IMR-90 (cell line): ENCODE data around the gene PAX2. TPM values are rescaled to one million over a fixed set of nuclear protein-coding genes. Genes with fewer than 3 reads are reported as not detected.
A peak's percentile ranks its signal among the peaks of the same experiment; 100 is the strongest.

Experiments
- ATAC-seq: fragments of 200-7000 bp; cut with Tn5 transposase; 2 replicates; pipeline ENCODE4 v1.9.1; 2020; ENCODE audit warnings: low read depth, mild to moderate bottlenecking, moderate library complexity
- BruUV-seq: library from RNA; stranded (reverse); fragments of 400-500 nt; replicated peaks from 2 replicates; lab custom pipeline; 2021; lab: Mats Ljungman, UMichigan
- CTCF ChIA-PET: fragments of 300-600 bp; formaldehyde crosslinking; extraction: SDS; loops from one replicate; lab custom pipeline; 2021; ENCODE audit warnings: antibody characterized with exemption; lab: Yijun Ruan, JAX
- POLR2A ChIA-PET: fragments of 300-600 bp; sonication (Branson Sonifier 250); formaldehyde crosslinking; loops from one replicate; lab custom pipeline; 2022; ENCODE audit warnings: antibody characterized with exemption; ENCODE audit not compliant: unreplicated experiment; lab: Charles Lee
- DNase-seq: peaks from one replicate; pipeline ENCODE4 v3.0.0; 2013
- H2AFZ ChIP-seq: replicated peaks from 2 replicates; pipeline ENCODE3; 2013; ENCODE audit warnings: low read length, mild to moderate bottlenecking; ENCODE audit not compliant: poor library complexity
- H2AK5ac ChIP-seq: 2 replicates; pipeline ENCODE4 v1.6.1; 2013; ENCODE audit warnings: low read depth, low read length, inconsistent platforms
- H2AK9ac ChIP-seq: replicated peaks from 2 replicates; pipeline ENCODE3; 2013; ENCODE audit warnings: mild to moderate bottlenecking, low read depth, low read length, moderate library complexity; ENCODE audit not compliant: poor library complexity
- H2BK120ac ChIP-seq: 2 replicates; pipeline ENCODE4 v1.6.1; 2013; ENCODE audit warnings: low read depth, low read length, inconsistent platforms
- H2BK15ac ChIP-seq: 3 replicates; pipeline ENCODE4 v1.6.1; 2013; ENCODE audit warnings: low read depth, low read length, inconsistent platforms
- H2BK20ac ChIP-seq: 2 replicates; pipeline ENCODE4 v1.6.1; 2013; ENCODE audit warnings: low read depth, mild to moderate bottlenecking, inconsistent platforms, low read length, moderate library complexity
- H2BK5ac ChIP-seq: 2 replicates; pipeline ENCODE4 v1.6.1; 2013; ENCODE audit warnings: mild to moderate bottlenecking, low read depth, low read length, inconsistent platforms; ENCODE audit not compliant: poor library complexity, severe bottlenecking
- H3K14ac ChIP-seq: replicated peaks from 2 replicates; pipeline ENCODE4 v1.6.1; 2013; ENCODE audit warnings: low read depth, low read length, inconsistent platforms
- H3K18ac ChIP-seq: 2 replicates; pipeline ENCODE4 v1.6.1; 2013; ENCODE audit warnings: low read depth, low read length, control low read depth
- H3K23ac ChIP-seq: 2 replicates; pipeline ENCODE4 v1.6.1; 2013; ENCODE audit warnings: low read depth, low read length, inconsistent platforms
- H3K27ac ChIP-seq: 2 replicates; pipeline ENCODE4 v1.5.1; 2013; ENCODE audit warnings: mild to moderate bottlenecking, control low read depth, low read length; ENCODE audit not compliant: insufficient read depth
- H3K27me3 ChIP-seq: 2 replicates; pipeline ENCODE4 v1.6.1; 2013; ENCODE audit warnings: low read length; ENCODE audit not compliant: control insufficient read depth, insufficient read depth
- H3K36me3 ChIP-seq: 2 replicates; pipeline ENCODE4 v1.6.1; 2013; ENCODE audit warnings: low read length, mixed read lengths; ENCODE audit not compliant: control insufficient read depth, insufficient read depth
- H3K4ac ChIP-seq: 2 replicates; pipeline ENCODE4 v1.6.1; 2013; ENCODE audit warnings: low read depth, low read length, inconsistent platforms
- H3K4me1 ChIP-seq: 2 replicates; pipeline ENCODE4 v1.6.1; 2013; ENCODE audit warnings: low read length, mixed read lengths; ENCODE audit not compliant: control insufficient read depth, insufficient read depth
- H3K4me2 ChIP-seq: 2 replicates; pipeline ENCODE4 v1.6.1; 2013; ENCODE audit warnings: low read depth, mild to moderate bottlenecking, control low read depth, low read length, moderate library complexity
- H3K4me3 ChIP-seq: 2 replicates; pipeline ENCODE4 v1.5.1; 2013; ENCODE audit warnings: low read depth, mild to moderate bottlenecking, control low read depth, low read length, moderate library complexity; ENCODE audit not compliant: insufficient read depth
- H3K56ac ChIP-seq: 2 replicates; pipeline ENCODE4 v1.6.1; 2013; ENCODE audit warnings: low read length, inconsistent platforms; ENCODE audit not compliant: insufficient read depth; ENCODE audit errors: extremely low read depth
- H3K79me1 ChIP-seq, 2 experiments: 2 replicates each; pipeline ENCODE4 v1.6.1; 2013; ENCODE audit warnings: low read length in 2 of 2, inconsistent platforms in 1 of 2, low read depth in 1 of 2
- H3K9ac ChIP-seq: 2 replicates; pipeline ENCODE4 v1.6.1; 2013; ENCODE audit warnings: low read depth, low read length, control low read depth
- H3K9me1 ChIP-seq: 2 replicates; pipeline ENCODE4 v1.6.1; 2013; ENCODE audit warnings: low read length, inconsistent platforms; ENCODE audit not compliant: insufficient read depth
- H3K9me3 ChIP-seq: 2 replicates; pipeline ENCODE4 v1.6.1; 2013; ENCODE audit warnings: low read length; ENCODE audit not compliant: control insufficient read depth, insufficient read depth
- H4K20me1 ChIP-seq: 2 replicates; pipeline ENCODE4 v1.6.1; 2013; ENCODE audit warnings: low read length, inconsistent platforms; ENCODE audit not compliant: insufficient read depth
- H4K5ac ChIP-seq: 2 replicates; pipeline ENCODE4 v1.6.1; 2013; ENCODE audit warnings: mild to moderate bottlenecking, low read depth, low read length, control low read depth
- H4K8ac ChIP-seq, 2 experiments: 2 replicates each; pipeline ENCODE4 v1.6.1; 2013; ENCODE audit warnings: low read depth in 2 of 2, low read length in 2 of 2, control low read depth in 1 of 2, inconsistent platforms in 1 of 2
- H4K91ac ChIP-seq: 2 replicates; pipeline ENCODE4 v1.6.1; 2013; ENCODE audit warnings: low read depth, low read length, inconsistent platforms; ENCODE audit not compliant: insufficient read depth
- BHLHE40 ChIP-seq: fragments of 150-350 bp; IDR thresholded peaks from 2 replicates; pipeline ENCODE4 v1.6.1; 2016; ENCODE audit warnings: mild to moderate bottlenecking, low read depth, low read length
- CEBPB ChIP-seq: IDR thresholded peaks from 2 replicates; pipeline ENCODE4 v1.6.1; 2012; ENCODE audit warnings: low read depth, low read length, improper control_type of control experiment
- POLR2A ChIP-seq: IDR thresholded peaks from 2 replicates; pipeline ENCODE4 v1.6.1; 2012; ENCODE audit warnings: mild to moderate bottlenecking, low read depth, low read length
- RFX5 ChIP-seq: IDR thresholded peaks from 2 replicates; pipeline ENCODE4 v1.8.0; 2012; ENCODE audit warnings: low read depth, mild to moderate bottlenecking, low read length, moderate library complexity
- WGBS, 2 experiments: methylation state at CpG; one replicate each; pipeline versions ENCODE4 v1.1.5 to v1.1.7; 2013; ENCODE audit warnings: missing lambda C conversion rate in 2 of 2; ENCODE audit not compliant: insufficient read length in 1 of 2; ENCODE audit errors: extremely low coverage in 2 of 2; 5-methylcytosine and 5-hydroxymethylcytosine counted together
- dilution Hi-C: fragments of 300-500 bp; cut with HindIII; formaldehyde crosslinking; loops from one replicate; pipeline ENCODE4 v1.14.3; 2018; ENCODE audit warnings: low sequenced_read_pairs; ENCODE audit not compliant: unreplicated experiment
- in situ Hi-C: fragments of 300-500 bp; cut with MboI; formaldehyde crosslinking; loops from 3 replicates; pipeline ENCODE4 v1.14.3; 2019; ENCODE audit warnings: low sequenced_read_pairs, inconsistent platforms, mixed read lengths
- intact Hi-C: fragments of 100-400 bp; cut with micrococcal nuclease; formaldehyde crosslinking; loops from 2 replicates; pipeline ENCODE4 v1.10.0; 2022
- polyA plus RNA-seq, 3 experiments: library from polyadenylated mRNA; depleted of rRNA; stranded (reverse); fragments of >200 nt; gene quantifications; 2 replicates each; pipeline ENCODE4 v1.2.3, GENCODE V29; 2012; ENCODE audit warnings: low replicate concordance in 1 of 3
- total RNA-seq: library from RNA; depleted of rRNA; stranded (reverse); fragments of >200 nt; gene quantifications from 2 replicates; pipeline ENCODE4 v1.2.3, GENCODE V29; 2012
- TF ChIP-seq, protein P1 (sequence below): fragments of 150-350 bp; IDR thresholded peaks from 2 replicates; pipeline ENCODE4 v1.6.1; 2017; ENCODE audit warnings: mild to moderate bottlenecking, antibody characterized with exemption, low read length, low read depth
- TF ChIP-seq, protein P2 (sequence below): fragments of 150-350 bp; IDR thresholded peaks from 2 replicates; pipeline ENCODE4 v1.6.1; 2016; ENCODE audit warnings: low read depth, mild to moderate bottlenecking, low read length, moderate library complexity, borderline replicate concordance
- TF ChIP-seq, protein P3 (sequence below): conservative IDR thresholded peaks from 2 replicates; pipeline ENCODE4 v1.5.1; 2012; ENCODE audit warnings: mild to moderate bottlenecking, low read depth, low read length, improper control_type of control experiment

The PAX2 gene
- total and polyA plus RNA-seq, 2 of the 4 experiments (the other 2 are of a cell fraction) = not detected

DNA sequence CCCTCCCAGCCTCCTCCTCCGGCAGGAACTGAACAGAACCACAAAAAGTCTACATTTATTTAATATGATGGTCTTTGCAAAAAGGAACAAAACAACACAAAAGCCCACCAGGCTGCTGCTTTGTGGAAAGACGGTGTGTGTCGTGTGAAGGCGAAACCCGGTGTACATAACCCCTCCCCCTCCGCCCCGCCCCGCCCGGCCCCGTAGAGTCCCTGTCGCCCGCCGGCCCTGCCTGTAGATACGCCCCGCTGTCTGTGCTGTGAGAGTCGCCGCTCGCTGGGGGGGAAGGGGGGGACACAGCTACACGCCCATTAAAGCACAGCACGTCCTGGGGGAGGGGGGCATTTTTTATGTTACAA, 83.3 kb downstream of the PAX2 start (continued):
- TF ChIP-seq, protein P1, sequence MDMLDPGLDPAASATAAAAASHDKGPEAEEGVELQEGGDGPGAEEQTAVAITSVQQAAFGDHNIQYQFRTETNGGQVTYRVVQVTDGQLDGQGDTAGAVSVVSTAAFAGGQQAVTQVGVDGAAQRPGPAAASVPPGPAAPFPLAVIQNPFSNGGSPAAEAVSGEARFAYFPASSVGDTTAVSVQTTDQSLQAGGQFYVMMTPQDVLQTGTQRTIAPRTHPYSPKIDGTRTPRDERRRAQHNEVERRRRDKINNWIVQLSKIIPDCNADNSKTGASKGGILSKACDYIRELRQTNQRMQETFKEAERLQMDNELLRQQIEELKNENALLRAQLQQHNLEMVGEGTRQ = no peak
- TF ChIP-seq BHLHE40 = no peak

DNA sequence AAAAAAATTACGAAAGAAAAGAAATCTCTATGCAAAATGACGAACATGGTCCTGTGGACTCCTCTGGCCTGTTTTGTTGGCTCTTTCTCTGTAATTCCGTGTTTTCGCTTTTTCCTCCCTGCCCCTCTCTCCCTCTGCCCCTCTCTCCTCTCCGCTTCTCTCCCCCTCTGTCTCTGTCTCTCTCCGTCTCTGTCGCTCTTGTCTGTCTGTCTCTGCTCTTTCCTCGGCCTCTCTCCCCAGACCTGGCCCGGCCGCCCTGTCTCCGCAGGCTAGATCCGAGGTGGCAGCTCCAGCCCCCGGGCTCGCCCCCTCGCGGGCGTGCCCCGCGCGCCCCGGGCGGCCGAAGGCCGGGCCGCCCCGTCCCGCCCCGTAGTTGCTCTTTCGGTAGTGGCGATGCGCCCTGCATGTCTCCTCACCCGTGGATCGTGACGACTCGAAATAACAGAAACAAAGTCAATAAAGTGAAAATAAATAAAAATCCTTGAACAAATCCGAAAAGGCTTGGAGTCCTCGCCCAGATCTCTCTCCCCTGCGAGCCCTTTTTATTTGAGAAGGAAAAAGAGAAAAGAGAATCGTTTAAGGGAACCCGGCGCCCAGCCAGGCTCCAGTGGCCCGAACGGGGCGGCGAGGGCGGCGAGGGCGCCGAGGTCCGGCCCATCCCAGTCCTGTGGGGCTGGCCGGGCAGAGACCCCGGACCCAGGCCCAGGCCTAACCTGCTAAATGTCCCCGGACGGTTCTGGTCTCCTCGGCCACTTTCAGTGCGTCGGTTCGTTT, 83.9 kb downstream of the PAX2 start:
- ChIA-PET POLR2A (interaction anchor here (0.6 kb wide), 1 partner anchor 85 kb away, joined by 3 read pairs; no protein-coding TSS in a partner anchor), CTCF (no interaction called here)
- in situ Hi-C loops (no loop called here), dilution Hi-C loops (no loop called here), intact Hi-C loops (no loop called here)
- Histone ChIP-seq H3K18ac (no peak overlapping the region), H3K4me2 (peak overlapping the region; percentile 74; the same call in 1 of the 2 replicates), H2AFZ (peak overlapping the region; percentile 53), H2BK120ac (no peak overlapping the region), H4K20me1 (no peaks in the 10 kb centered on the region), H3K36me3 (no peaks in the 10 kb centered on the region), H3K9me3 (no peaks in the 10 kb centered on the region; the same call in 1 of the 2 replicates), H3K27me3 (peaks cover 94% of the 10 kb centered on the region), H3K79me1 (no peaks in the 10 kb centered on the region), H3K4me1 (peaks cover 4% of the 10 kb centered on the region; the same call in 1 of the 2 replicates), H3K14ac (no peak overlapping the region), H2BK20ac (no peak overlapping the region), H2BK15ac (no peak overlapping the region), H3K9me1 (no peaks in the 10 kb centered on the region), H2AK5ac (no peak overlapping the region), H4K8ac (no peak overlapping the region), H2AK9ac (no peak overlapping the region), H4K5ac (no peak overlapping the region), H2BK5ac (no peak overlapping the region), H3K27ac (no peak overlapping the region), H4K91ac (no peak overlapping the region), H3K4ac (no peak overlapping the region), H3K9ac (no peak overlapping the region), H3K56ac (no peak overlapping the region), H3K4me3 (peak overlapping the region; percentile 4; the same call in 1 of the 2 replicates), H3K23ac (0 out of 2 replicates have a peak overlapping the region, but pooled peaks have one; percentile 11)
- no peak for TF ChIP-seq RFX5
- TF ChIP-seq, protein P2, sequence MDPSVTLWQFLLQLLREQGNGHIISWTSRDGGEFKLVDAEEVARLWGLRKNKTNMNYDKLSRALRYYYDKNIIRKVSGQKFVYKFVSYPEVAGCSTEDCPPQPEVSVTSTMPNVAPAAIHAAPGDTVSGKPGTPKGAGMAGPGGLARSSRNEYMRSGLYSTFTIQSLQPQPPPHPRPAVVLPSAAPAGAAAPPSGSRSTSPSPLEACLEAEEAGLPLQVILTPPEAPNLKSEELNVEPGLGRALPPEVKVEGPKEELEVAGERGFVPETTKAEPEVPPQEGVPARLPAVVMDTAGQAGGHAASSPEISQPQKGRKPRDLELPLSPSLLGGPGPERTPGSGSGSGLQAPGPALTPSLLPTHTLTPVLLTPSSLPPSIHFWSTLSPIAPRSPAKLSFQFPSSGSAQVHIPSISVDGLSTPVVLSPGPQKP = no peak
- TF ChIP-seq POLR2A = no peak
- TF ChIP-seq, protein P3, sequence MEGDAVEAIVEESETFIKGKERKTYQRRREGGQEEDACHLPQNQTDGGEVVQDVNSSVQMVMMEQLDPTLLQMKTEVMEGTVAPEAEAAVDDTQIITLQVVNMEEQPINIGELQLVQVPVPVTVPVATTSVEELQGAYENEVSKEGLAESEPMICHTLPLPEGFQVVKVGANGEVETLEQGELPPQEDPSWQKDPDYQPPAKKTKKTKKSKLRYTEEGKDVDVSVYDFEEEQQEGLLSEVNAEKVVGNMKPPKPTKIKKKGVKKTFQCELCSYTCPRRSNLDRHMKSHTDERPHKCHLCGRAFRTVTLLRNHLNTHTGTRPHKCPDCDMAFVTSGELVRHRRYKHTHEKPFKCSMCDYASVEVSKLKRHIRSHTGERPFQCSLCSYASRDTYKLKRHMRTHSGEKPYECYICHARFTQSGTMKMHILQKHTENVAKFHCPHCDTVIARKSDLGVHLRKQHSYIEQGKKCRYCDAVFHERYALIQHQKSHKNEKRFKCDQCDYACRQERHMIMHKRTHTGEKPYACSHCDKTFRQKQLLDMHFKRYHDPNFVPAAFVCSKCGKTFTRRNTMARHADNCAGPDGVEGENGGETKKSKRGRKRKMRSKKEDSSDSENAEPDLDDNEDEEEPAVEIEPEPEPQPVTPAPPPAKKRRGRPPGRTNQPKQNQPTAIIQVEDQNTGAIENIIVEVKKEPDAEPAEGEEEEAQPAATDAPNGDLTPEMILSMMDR = no peak
- no peak for TF ChIP-seq CEBPB
- WGBS, 2 experiments = 14% methylated on average over 13 of the region's 58 CpGs; no CpG with 5 or more reads in 1 of the 2 experiments
- DNase-seq = no peak
- no TSS peak for BruUV-seq
- ATAC-seq = no peak
